ENCODE data around the gene PRSS27.
A peak's percentile ranks its signal among the peaks of the same experiment; 100 is the strongest.

The PRSS27 gene

DNA sequence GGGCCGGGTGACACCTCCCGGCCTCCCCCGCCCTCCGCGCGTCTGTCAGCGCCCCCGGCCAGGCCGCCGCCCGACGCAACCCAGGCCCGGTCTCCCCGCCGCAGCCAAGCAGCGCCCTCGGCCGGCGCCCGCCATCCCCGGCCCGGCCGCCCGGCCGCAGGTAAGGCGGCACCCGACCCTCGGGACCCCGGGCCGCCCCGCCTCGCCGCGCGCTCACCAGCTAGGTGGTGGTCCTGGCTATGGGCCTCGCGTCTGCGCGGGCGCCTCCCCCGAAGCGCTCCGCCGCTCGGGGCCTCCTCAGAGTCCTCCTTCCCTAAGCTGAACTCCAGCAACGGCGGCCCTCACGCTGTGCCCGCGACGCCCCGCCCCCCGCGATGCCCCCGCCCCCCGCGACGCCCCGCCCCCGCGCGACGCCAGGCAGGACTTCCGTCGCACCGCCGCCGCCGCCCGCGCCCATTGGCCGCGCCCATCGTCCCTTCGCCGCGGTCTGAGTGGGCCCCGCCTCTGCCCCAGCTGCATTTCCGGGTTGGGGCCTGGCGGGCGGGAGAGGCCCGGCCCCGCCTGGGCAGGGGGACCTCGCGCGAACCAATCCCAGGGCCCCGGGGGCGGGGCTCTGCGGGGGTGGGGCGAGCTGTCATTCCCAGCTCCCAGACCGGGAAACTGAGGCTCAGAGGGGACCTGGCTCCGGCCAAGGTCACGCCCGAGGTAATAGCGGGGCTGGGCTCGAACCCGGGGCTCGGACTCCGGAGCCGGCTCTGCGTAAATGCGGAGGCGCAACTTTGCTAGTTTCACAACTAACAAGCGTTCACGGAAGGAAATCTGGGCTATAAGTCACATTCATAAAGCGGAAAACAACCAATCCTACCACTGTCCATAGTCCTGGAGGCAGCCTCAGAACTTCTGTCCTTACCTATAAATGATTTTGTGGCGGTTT, 46.7 kb downstream of the PRSS27 start (continued):
- no peak for TF ChIP-seq ZNF521 (tag by site-specific recombination; IDR thresholded peaks at IDR 0.05)
- TF ChIP-seq, protein P1, sequence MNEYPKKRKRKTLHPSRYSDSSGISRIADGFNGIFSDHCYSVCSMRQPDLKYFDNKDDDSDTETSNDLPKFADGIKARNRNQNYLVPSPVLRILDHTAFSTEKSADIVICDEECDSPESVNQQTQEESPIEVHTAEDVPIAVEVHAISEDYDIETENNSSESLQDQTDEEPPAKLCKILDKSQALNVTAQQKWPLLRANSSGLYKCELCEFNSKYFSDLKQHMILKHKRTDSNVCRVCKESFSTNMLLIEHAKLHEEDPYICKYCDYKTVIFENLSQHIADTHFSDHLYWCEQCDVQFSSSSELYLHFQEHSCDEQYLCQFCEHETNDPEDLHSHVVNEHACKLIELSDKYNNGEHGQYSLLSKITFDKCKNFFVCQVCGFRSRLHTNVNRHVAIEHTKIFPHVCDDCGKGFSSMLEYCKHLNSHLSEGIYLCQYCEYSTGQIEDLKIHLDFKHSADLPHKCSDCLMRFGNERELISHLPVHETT (tag by site-specific recombination; IDR thresholded peaks at IDR 0.05): no peak
- TF ChIP-seq, protein P2, sequence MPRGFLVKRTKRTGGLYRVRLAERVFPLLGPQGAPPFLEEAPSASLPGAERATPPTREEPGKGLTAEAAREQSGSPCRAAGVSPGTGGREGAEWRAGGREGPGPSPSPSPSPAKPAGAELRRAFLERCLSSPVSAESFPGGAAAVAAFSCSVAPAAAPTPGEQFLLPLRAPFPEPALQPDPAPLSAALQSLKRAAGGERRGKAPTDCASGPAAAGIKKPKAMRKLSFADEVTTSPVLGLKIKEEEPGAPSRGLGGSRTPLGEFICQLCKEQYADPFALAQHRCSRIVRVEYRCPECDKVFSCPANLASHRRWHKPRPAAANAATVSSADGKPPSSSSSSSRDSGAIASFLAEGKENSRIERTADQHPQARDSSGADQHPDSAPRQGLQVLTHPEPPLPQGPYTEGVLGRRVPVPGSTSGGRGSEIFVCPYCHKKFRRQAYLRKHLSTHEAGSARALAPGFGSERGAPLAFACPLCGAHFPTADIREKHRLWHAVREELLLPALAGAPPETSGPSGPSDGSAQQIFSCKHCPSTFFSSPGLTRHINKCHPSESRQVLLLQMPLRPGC (tag by site-specific recombination; IDR thresholded peaks at IDR 0.05): no peak
- TF ChIP-seq ZNF175 (tag by site-specific recombination; IDR thresholded peaks at IDR 0.05): no peak
- TF ChIP-seq, protein P3, sequence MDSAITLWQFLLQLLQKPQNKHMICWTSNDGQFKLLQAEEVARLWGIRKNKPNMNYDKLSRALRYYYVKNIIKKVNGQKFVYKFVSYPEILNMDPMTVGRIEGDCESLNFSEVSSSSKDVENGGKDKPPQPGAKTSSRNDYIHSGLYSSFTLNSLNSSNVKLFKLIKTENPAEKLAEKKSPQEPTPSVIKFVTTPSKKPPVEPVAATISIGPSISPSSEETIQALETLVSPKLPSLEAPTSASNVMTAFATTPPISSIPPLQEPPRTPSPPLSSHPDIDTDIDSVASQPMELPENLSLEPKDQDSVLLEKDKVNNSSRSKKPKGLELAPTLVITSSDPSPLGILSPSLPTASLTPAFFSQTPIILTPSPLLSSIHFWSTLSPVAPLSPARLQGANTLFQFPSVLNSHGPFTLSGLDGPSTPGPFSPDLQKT (IDR thresholded peaks at IDR 0.05; ENCODE audit: borderline replicate concordance, low read depth, low read length): no peak
- TF ChIP-seq ZBTB20 (tag by site-specific recombination; IDR thresholded peaks at IDR 0.05): no peak
- no peak for TF ChIP-seq ZNF121 (tag by site-specific recombination; IDR thresholded peaks at IDR 0.05)
- TF ChIP-seq ZSCAN30 (tag by site-specific recombination; IDR thresholded peaks at IDR 0.05): 0 out of 2 replicates have a peak, but pooled peaks have one; percentile 39
- TF ChIP-seq ZNF239 (tag by site-specific recombination; IDR thresholded peaks at IDR 0.05): no peak
- no peak for TF ChIP-seq OSR2 (tag by site-specific recombination; IDR thresholded peaks at IDR 0.05)
- TF ChIP-seq, protein P4, sequence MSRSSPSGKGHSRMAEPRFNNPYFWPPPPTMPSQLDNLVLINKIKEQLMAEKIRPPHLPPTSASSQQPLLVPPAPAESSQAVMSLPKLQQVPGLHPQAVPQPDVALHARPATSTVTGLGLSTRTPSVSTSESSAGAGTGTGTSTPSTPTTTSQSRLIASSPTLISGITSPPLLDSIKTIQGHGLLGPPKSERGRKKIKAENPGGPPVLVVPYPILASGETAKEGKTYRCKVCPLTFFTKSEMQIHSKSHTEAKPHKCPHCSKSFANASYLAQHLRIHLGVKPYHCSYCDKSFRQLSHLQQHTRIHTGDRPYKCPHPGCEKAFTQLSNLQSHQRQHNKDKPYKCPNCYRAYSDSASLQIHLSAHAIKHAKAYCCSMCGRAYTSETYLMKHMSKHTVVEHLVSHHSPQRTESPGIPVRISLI (tag by site-specific recombination; IDR thresholded peaks at IDR 0.05): no peak
- no peak for TF ChIP-seq GLI4 (tag by site-specific recombination; IDR thresholded peaks at IDR 0.05)
- peak; percentile 34 for TF ChIP-seq ZBTB26 (tag by site-specific recombination; optimal IDR thresholded peaks at IDR 0.05)
- TF ChIP-seq, protein P5, sequence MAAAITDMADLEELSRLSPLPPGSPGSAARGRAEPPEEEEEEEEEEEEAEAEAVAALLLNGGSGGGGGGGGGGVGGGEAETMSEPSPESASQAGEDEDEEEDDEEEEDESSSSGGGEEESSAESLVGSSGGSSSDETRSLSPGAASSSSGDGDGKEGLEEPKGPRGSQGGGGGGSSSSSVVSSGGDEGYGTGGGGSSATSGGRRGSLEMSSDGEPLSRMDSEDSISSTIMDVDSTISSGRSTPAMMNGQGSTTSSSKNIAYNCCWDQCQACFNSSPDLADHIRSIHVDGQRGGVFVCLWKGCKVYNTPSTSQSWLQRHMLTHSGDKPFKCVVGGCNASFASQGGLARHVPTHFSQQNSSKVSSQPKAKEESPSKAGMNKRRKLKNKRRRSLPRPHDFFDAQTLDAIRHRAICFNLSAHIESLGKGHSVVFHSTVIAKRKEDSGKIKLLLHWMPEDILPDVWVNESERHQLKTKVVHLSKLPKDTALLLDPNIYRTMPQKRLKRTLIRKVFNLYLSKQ (tag by site-specific recombination; IDR thresholded peaks at IDR 0.05; ENCODE audit: borderline replicate concordance): no peak
- TF ChIP-seq, protein P6, sequence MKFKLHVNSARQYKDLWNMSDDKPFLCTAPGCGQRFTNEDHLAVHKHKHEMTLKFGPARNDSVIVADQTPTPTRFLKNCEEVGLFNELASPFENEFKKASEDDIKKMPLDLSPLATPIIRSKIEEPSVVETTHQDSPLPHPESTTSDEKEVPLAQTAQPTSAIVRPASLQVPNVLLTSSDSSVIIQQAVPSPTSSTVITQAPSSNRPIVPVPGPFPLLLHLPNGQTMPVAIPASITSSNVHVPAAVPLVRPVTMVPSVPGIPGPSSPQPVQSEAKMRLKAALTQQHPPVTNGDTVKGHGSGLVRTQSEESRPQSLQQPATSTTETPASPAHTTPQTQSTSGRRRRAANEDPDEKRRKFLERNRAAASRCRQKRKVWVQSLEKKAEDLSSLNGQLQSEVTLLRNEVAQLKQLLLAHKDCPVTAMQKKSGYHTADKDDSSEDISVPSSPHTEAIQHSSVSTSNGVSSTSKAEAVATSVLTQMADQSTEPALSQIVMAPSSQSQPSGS (tag by site-specific recombination; IDR thresholded peaks at IDR 0.05; ENCODE audit: low read depth): no peak
- TF ChIP-seq ZNF354C (tag by site-specific recombination; IDR thresholded peaks at IDR 0.05; ENCODE audit: borderline replicate concordance, low read depth): no peak
